HuH-7 (cell line): ENCODE data around the gene CECR2.
A peak's percentile ranks its signal among the peaks of the same experiment; 100 is the strongest.

Experiments used
- DNase-seq: peaks from one replicate; pipeline ENCODE4 v3.0.0; 2011; ENCODE audit warnings: low spot score

CECR2 gene

DNA sequence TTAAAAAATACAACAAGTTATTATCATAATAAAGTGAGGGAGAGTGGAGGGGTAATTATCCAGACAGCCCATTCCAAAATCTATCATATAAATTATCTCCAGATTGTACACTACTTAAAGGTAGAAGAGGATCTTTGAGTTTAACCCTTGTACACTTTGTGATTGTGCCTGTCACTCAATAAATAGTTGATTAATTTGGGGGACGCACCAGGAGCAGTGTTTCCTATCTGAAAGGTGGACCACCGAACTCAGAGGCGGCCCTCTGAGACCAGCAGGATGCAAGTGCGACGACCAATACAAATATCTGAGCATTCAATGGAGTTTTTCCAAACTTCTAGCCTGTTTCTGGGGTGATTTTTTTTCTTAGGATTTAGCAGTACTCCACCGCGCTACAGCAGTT lies 1.1 kb upstream of the CECR2 start:
- DNase-seq: no peak

DNA sequence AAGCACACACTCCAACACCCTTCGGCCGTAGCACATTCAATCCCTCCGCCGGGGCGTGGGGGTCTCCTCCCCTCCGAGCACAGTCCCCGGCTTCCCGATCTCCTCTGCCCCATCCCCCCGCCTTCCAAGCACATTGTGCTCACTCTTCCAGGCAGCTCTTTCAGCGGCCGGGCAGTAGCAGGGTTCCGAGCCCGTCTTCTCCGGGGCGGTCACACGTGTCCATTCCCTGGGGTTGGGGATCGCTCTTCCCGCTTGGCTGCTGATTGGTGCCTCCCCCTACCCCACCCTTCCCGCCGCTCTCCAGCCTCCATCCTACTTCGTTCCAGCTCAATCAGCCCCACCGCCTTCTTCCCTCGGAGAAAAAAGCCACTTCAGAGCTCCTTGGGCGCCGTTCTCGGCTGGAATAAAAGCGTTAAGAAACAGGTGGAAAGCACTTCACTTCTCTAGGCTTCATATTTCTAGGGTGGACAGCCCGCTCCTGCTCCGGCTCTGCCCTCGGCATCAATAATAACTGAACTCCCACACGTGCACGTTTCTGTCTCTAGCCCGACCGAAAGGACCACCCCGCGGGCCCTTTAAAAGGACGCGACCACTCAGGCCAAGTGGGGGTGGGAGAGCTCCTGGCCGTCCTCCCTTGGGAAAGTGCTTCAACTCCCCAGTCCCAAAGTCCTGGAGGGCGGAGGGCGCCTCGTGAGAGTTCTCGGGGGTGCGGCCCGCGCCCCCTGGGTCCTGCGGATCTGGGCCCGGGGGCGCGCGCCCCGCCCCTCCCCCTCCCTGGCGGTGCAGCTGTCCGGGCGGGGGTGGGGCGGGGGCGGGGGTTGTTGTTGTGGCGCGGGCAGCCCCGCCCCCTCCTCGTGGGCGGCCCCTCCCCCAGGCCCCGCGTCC lies 464 bp upstream of the CECR2 start:
- DNase-seq: peak; percentile 82

DNA sequence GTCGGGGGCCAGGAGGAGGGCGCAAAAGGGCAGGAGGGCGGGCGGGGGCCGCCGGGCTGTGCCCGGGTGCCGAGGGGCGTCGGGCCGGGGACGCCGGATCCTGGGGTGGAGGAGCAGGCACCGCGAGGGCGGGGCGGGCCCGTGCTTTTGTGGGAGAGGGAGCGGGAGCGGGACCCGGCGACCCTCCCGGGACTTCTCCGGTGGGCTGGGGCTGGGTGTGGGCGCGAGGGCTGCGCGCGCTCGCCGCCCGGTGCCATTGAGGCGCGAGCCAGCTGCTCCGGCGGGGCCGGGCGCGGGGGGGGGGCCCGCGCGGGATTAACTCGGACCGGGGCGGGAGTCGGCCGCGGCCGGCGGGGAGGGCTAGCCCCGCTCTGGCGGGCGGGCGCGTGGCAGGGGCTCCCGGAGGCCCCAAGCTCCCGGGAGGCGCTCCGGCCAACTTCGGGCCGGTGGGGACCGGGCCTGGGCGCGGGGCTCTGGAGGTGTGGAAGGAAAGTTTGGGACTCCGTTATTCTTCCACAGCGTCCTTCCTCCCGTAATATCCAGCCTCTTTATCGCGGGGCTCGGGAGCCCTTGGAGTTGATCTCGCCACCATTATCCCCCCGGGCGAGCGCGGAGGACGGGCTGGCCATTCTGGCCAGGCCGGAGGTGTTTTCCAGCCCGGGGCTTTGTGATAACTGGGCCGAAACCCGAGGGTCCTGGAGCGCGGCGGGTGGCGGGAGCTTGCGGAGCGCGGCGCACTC lies 936 bp downstream of the CECR2 start:
- DNase-seq: peak; percentile 20

DNA sequence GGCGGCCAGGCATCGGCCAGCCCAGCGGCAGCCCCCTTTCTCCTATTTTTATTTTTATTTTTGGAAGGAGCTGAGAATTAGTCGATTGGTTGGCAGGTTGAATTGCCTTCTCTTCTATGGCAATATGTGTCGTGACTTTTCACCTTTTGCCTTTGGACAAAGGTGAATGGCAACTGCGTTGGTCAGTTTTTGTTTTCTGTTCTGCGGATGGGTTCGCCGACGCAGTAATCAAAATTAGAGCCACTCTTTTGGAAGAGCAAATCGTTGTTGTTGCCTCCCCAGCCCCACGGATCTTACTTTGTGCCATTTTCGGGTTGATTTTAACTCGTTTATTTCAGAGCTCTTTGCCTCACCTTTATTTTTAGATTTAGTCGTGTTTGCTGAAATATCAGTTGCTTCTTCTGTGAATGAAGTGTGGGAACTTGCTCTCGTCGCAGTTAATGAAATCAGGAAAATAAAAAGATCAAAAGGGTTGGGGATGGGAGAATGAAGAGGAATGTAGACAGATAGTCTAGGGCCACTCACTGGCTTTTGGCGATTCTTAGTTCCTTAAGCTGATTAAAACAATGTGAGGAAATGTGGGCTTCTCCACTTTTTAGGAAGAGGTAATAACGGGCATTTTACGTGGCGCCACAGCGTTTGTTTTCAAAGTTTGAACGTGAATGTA lies 1.6 kb downstream of the CECR2 start:
- DNase-seq: no peak

DNA sequence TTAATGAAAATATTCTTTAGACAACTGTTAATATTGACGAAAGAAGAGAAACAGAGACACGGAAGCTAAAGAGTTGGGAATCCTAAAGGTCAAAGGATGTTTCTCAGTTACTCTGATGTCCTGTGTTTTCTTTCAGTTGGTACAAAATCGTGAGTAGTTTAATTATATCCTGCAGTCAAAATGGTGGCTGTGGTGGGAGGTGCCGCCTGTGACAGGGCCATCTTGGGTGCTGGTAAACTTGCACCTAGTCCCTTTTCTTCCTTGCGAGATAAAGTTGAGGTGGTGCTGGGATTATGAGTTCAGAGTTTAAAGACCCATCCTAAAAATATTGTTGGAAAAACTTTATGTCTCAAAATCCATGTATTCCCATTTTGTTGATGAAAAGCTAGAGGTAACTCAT lies 2.2 kb downstream of the CECR2 start:
- DNase-seq: no peak

DNA sequence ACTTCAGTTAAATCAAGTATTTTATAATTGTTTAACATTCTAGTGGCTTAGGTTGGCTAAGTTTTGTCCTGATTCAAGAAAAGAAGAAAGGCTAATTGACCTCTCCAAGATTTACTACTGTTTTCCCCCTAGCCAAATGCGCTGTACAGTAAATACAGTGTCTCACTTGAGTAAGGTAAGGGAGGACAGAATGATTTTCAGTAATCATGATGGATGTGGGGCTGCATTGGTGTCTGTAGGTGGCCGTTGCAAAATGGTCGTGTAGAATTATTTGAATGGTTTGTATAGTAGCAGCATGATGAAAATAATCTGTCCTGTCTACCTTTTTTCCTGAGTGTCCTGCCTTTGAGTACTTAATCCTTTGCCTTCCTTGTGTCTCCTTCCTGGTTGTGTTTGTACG lies 4.6 kb downstream of the CECR2 start:
- DNase-seq: no peak

DNA sequence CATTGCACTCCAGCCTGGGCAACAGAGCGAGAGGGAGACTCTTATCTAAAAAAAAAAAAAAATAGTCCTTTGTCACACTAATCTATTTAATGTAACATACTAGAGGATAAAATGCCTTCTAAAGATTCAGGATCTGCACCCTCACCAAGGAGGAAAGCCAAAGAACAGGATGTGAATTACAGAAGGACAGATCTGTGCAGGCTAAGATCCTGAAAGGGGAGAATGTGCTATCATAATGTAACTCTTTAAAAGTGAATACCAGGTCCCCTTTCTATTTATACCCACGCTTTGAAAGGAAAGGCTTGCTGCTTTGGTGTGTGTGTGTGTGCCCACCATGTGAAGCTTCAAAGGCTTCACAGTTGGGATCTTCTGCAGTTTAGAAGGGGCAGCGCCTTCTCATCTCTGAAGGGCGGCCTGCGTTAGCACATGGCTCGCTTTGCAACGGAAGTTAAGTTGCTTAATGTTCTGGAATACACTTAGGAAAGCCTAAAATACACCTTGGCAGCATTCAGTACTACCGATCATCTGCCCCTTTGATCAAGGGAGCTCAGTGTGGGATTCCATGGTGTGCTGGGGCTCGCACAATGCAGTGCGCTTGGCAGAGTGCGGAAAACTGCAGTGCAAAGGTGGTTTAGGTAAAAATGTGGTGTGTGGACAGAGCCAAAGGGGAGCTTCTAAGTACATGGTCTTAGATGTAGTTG lies 6.8 kb downstream of the CECR2 start:
- no peak for DNase-seq

DNA sequence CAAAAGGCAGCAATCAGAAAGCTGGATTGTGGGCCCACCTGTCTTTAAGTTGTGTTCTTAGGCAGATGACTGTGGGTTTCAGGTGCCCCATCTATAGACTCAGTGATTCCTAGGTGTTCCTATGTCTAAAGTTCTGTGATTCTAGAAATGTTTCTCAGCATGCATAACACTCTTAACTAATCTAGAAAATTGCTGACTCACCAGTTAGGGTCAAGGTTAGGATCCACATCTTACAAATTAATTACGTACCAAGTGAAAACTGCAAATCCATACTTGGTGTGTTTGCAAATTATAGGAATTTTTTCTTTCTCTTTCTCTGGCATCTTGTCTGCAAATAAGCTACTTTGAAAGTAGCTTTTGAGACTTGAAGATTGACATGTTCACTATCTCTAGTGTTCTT lies 7.7 kb downstream of the CECR2 start:
- DNase-seq: no peak

DNA sequence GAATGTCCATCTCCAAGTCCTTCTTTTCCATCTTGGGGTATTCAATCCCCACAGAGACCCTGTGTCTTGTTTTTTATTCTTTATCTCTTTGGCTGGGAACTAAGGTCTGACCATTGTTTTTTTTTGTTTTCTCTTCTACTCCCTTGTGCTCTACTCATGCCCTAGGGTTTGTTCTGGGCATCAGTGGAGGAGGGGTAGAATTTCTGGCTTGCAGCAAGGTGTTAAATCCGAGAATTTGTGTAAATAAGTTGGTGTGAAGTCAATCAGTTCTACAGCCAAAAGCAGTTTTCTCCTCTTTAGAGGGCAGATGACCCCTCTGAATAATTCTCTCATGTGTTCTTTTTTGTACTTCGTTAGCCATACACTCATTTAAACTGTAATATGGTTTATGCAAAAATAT lies 10.7 kb downstream of the CECR2 start:
- DNase-seq: no peak

DNA sequence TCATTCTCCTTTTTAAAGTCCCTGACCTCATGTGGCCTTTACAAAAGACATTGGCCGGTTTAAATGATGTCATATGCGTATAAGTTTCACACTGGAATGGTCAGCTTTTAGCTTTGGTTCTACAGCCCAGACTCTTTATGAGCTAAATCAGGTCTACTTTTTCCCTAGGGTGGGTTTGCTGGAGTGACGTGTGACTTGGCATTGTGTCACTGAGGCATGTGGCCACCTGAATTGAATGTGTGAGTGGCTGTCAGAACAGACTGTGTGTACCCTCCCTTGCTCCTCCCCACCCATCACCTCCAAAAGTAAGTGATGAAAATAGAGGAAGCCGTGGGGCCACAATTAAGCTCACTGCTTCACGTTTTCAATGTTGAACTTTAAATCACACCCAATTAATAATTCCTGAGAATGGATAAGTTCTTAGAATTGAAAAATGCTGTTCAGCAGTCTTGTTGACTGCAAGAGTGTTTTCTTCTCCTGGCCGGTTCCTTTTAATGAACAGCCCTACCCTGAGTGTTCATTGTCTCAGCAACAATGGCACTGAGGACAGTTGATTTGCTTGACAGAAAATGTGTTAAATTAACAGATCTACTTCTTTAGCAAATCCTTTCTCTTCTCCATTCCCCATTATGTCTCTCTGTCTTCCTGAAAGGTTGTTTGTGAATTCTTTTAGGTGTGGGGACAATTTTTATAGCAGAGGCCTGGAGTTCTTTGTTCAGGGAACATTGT lies 11.3 kb downstream of the CECR2 start:
- no peak for DNase-seq

DNA sequence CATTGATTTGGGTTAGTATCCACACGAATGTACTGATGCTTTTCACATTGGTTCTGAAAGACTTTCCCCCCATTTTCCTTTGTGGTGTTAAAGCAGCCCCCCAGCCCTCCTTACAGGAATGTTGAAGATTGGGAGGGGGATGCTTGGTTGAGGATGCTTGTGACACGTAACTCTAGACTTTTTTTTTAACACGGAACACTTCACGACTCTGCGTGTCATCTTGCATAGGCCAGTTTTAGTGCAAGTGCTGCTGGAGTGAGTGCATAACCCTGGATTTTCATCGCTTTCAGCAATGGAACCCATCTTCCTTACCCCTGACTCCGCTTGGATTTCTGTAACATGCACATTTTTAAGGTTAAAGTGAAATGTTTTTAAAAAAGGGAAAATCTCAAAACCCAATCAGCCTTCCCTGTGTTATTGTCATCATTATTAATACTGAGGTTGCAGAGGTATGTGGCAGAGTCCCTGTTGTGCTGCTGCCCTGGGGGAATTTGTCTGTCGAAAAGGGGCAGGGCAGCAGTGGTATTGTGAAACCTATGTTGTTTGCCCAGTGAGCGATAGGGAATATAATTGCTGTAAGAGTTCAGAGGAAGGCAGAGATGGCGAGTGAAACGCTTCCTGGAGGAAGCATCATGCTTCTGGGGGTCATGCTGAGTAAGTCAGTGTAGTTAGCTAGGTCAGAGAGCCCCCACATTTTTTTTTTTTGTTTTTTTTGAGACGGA lies 12.1 kb downstream of the CECR2 start:
- peak; percentile 70 for DNase-seq

DNA sequence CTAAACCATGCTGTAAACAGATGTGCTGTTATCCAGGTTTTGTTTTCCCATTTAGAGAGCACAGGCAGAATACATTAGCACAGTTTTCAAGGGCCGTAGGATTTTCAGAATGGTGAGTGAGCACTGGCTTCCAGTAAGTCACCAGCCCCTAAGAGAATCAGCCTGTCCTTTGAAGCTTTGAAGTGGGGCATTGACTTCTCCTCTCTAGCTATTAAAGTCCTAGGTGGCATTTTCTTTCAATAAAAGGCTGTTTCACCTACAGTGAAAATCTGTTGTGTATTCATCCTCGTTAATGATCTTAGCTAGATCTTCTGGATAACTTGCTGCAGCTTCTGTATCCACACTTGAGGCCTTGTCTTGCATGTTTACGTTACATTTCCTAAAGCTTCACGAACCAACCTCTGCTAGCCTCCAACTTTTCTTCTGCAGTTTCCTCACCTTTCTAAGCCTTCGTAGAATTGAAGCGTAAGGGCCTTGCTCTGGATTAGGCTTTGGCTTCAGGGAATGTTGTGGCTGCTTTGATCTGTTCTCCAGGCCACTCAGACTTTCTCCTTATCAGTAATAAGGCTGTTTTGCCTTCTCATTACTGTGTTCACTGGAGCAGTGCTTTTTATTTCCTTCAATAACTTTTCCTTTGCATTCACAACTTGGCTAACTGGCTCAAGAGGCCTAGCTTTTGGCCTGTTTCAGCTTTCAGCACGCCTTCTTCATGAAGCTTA lies 15.5 kb downstream of the CECR2 start:
- DNase-seq: no peak

DNA sequence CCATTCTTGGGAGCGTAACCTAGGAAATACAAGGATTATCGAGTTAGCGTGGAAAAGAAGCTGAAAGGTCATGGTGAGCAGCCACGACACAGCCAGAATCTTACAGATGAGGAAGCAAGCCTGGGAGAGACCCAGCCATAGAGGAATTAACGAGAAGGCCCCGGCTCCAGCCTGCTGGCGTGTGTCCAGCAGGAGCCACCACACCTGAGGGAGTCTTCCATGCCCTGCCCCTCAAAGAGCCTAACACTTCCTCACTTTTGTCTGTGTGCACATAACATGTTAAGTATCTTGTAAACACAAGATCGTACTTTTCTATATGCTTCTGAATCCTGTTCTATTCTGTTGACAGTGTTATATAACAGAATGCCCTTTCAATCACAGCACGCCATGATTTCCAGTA lies 18.1 kb downstream of the CECR2 start:
- DNase-seq: no peak

DNA sequence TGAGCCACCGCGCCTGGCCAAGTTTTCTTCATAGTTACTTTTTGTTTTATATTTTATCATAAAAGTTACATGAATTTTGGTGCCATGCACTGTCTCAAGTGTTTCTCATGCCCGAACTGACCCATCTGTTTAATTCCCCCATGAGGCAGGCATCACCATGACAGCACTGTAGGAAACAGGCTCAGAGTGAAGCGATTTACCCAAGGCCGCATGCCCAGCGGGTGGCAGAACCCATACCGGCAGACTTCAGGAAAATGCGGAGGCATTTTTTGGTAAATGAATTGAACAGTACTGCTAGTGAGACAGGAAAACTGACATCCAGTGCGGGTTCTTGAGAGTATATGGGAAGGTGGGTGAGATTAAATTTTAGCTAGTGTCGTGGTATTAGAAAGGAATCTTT lies 19.0 kb downstream of the CECR2 start:
- no peak for DNase-seq

DNA sequence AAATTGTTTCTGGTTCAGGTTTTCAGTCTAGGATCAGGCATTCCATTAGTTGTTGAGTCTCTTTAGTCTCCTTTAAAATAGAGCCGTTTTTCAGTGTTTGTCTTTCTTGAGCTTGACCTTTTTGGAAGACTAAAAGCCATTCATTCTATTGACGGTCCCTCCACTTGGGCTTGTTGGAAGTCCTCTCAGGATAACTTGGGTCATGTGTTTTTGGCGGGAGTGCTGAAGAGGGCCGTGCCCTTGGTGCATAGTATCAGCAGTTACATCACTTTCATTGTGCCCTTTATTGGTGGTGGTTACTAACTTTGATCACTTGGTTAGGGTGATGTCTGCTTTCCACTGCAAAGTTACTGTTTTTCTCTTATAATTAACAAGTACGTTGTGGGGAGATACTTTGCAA lies 20.8 kb downstream of the CECR2 start:
- DNase-seq: no peak

DNA sequence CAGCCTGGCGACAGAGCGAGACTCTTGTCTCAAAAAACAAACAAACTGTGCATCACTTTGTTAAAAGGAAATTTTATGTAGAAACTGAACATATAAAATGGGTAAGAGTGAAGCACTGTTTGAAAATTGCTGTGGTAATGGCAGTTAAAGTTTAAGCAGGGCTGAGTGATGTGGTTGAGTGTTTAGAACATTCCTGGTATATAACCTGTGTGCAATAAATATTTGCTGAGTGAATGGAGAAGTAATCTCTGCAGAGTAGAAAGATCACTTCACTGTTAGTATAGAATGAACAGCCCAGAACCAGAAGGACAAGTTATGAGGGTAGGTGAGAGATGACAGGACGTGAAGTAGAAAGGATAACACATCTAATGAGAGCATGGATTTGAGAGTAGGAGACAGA lies 27.3 kb downstream of the CECR2 start:
- peak; percentile 39 for DNase-seq

DNA sequence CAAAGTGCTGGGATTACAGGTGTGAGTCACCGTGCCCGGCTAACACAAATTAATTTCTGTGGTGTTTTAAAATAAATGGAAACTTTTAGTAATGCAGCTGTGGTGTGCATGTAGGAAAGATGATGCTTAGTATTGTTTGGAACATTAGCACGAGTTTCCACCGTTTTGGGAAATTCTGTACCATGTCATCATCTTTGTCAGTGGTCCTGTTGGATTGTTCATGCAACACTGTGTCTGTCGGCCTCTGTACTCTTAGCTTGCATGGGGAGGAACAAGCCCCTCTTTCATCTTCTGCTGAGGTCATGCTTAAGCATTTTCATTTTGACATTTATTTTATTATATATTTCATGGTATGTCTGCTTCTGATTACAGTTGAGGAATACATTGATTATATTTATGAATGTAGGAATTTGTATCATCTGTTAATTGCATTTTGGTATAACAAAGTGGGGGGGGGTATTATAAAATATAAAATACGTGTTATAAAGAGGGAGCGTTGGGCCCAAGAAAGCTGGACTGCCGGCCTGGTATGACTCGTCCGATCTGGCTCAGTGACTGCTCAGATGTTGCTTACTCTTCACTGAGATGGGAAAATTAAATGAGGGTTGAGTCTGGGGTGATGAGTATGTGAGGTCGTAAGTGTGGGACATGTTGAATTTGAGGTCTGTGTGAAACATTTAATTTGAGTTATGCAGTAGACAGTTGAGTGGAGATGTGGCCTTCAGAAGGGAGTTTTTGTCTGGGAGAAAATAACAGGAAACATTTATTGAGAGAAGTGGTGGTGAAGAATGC lies 28.7 kb downstream of the CECR2 start:
- no peak for DNase-seq

DNA sequence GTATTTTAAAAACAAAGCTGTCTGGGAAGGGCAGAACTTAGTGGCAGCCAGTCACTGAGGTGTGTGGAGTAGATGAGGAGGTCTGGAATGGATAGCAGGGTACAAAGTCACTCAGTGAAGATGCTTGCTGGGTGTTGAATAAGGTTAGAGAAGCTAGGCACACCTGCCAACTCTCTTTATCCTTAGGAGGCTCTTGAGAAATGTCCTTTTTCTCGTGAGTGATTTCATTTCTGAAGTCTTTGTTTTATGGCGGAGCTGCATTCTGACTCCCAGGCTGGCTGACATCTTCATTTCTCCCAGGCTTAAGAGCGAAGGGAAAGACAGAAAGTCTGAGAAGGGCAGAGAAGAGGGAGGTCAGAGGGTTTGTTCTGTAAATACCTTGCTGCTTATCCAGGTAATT lies 31.0 kb downstream of the CECR2 start:
- DNase-seq: no peak

DNA sequence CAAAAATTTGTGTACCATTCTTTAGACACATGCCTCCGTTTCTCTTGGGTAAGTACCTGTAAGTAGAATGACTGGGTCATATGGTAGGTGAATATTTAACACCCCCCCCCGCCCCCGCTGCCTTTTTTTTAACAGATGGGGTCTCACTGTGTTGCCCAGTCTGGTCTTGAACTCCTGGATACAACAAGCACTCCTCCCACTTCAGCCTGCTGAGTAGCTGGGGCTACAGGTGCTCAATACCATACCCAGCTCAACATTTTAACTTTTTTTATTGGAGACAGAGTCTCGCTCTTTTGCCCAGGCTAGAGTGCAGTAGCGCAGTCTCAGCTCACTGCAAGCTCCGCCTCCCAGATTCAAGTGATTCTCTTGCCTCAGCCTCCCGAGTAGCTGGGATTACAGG lies 32.5 kb downstream of the CECR2 start:
- DNase-seq: no peak

DNA sequence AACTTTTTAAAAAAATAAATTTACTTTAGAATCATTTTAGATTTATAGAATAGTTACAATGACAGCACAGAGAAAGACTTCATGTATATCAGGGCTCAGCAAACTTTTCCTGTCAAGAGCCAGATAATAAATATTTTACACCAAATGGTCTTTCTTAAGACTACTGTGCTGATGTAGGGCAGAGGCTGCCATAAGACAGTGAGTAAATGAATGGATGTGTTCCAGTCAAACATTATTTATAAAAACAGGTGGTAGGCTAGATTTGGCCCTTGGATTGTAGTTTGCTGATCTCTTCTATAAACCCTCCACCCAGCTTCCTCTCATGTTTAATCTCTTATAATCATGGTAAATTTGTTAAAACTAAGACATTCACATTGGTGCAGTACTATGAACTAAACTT lies 33.0 kb downstream of the CECR2 start:
- no peak for DNase-seq
